Gastrocnemius medialis (tissue), 4 donors: ENCODE measurements around the gene TTC39B. TPM values are rescaled to one million over a fixed set of nuclear protein-coding genes. Genes with fewer than 3 reads are reported as not detected.

Experiments used
- ATAC-seq, 2 donors: fragments of 150-250 bp; one replicate each; pipeline ENCODE4 v1.9.1; 2016
- DNase-seq, 2 donors: peaks; one replicate each; pipeline ENCODE4 v3.0.0-alpha.2; 2019
- H3K27ac ChIP-seq, 4 donors: fragments of 200-600 bp; sonication (generic); 1 replicate in 1 of 4; 2 replicates in 3 of 4; pipeline ENCODE4 v1.5.1; 2016 to 2018; ENCODE audit warnings: mild to moderate bottlenecking in 2 of 4, moderate library complexity in 1 of 4
- H3K27me3 ChIP-seq, 3 donors: fragments of 200-600 bp; sonication (generic) in 2 of 3; 1 replicate in 1 of 3; 2 replicates in 2 of 3; pipeline versions ENCODE4 v1.5.1 to v1.6.0; 2016 to 2019; ENCODE audit warnings: mild to moderate bottlenecking in 1 of 3, moderate library complexity in 1 of 3
- H3K36me3 ChIP-seq, 2 donors: fragments of 200-600 bp; sonication (generic) in 1 of 2; one replicate each; pipeline ENCODE4 v1.5.1; 2017 to 2018
- H3K4me1 ChIP-seq, 2 donors: fragments of 200-600 bp; sonication (generic) in 1 of 2; one replicate each; pipeline ENCODE4 v1.5.1; 2016 to 2017; ENCODE audit warnings: mild to moderate bottlenecking in 2 of 2
- H3K4me3 ChIP-seq, 4 donors: fragments of 200-600 bp; sonication (generic) in 3 of 4; 1 replicate in 1 of 4; 2 replicates in 3 of 4; pipeline ENCODE4 v1.5.1; 2016 to 2019; ENCODE audit warnings: mild to moderate bottlenecking in 2 of 4
- H3K9me3 ChIP-seq, 3 donors: fragments of 200-600 bp; sonication (generic) in 2 of 3; 1 replicate in 1 of 3; 2 replicates in 2 of 3; pipeline ENCODE4 v1.5.1; 2016 to 2019
- POLR2A ChIP-seq, 2 donors: fragments of 450-650 bp; IDR thresholded peaks; one replicate each; pipeline ENCODE4 v1.6.1; 2017; ENCODE audit warnings: antibody characterized with exemption in 2 of 2, mild to moderate bottlenecking in 2 of 2, moderate library complexity in 2 of 2
- in situ Hi-C, 4 donors: fragments of 200-750 bp; cut with MboI; loops; one replicate each; pipeline versions ENCODE4 v1.15.0 to v1.8.0; 2017; ENCODE audit warnings: low sequenced_read_pairs in 4 of 4
- intact Hi-C: fragments of 100-400 bp; cut with DNase I; formaldehyde crosslinking; loops from one replicate; pipeline ENCODE4 v1.15.1; 2023; ENCODE audit warnings: low total_unique reads
- total RNA-seq, 4 donors: library from RNA; depleted of rRNA; stranded (reverse); fragments of >200 nt; gene quantifications; one replicate each; pipeline versions ENCODE4 v1.1.0 to v1.2.3, GENCODE V29; 2016
- TF ChIP-seq, protein P1 (sequence below), 5 experiments: fragments of 450-650 bp in 3 of 5; fragments of 200-600 bp in 2 of 5; sonication (generic) in 2 of 5; IDR thresholded peaks in 4 of 5; conservative IDR thresholded peaks in 1 of 5; 1 replicate in 4 of 5; 2 replicates in 1 of 5; pipeline ENCODE4 v1.5.1; 2016 to 2019; ENCODE audit warnings: antibody characterized with exemption in 5 of 5, mild to moderate bottlenecking in 3 of 5, moderate library complexity in 3 of 5

Gene TTC39B
- total RNA-seq: 1 to 10 TPM; 1.8 to 6.9 (median 3.8) TPM

DNA sequence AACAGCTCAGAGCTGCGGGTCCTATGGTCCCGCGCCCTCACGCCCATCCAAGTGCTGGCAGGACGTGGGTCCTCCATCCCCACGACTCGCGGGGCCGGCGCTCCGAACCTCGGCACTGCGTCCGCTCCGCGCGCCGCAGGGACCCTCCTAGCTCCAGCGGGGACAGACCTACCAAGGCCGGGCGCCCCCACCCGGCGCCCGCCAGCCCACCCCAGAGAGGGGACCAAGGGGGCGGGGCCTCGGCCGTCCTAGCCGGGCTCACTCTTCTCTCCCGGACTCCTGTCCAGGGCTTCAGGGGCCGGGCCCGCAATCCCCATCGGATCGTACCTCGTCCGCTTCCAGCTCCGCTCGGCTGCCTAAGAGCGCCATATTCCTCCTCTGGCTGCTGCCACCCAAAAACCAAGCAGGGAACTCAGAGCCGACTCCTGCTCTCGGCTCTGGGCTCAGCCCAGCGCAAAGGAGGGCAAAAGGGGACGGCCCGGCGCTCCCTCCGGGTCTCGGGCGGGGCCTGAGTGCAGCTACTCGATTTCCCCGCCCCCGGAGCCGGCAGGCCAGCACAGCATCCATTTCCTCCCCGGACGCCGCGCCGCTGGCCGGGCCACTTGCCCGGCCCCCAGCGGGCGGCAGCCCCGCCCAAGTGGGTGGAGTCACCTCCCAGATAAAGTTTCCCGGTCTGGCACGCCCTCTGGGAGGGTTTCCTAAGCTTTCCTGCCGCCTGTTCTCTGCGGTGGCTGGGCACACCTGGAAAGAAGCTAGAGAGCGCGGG is at the start of gene TTC39B:
Gene TTC39B (minus strand): TSS at position 460 of the 766 bp plus-strand sequence. CDS start 91 bp downstream, at position 369.
- intact Hi-C loops: loop anchor here (2.0 to 10.0 kb wide), 6 partner anchors 30 to 1828 kb away; partner anchors contain the start of genes CCDC171, CNTLN, PSIP1 and SNAPC3
- H3K27me3 ChIP-seq: no peaks in the 10 kb centered on the region
- peaks cover 11 to 13% of the 10 kb centered on the region in 2 donors for H3K4me1 ChIP-seq
- ATAC-seq (peak; percentile 82 to 84), DNase-seq (peak; percentile 82 to 86)
- TF ChIP-seq, protein P1, sequence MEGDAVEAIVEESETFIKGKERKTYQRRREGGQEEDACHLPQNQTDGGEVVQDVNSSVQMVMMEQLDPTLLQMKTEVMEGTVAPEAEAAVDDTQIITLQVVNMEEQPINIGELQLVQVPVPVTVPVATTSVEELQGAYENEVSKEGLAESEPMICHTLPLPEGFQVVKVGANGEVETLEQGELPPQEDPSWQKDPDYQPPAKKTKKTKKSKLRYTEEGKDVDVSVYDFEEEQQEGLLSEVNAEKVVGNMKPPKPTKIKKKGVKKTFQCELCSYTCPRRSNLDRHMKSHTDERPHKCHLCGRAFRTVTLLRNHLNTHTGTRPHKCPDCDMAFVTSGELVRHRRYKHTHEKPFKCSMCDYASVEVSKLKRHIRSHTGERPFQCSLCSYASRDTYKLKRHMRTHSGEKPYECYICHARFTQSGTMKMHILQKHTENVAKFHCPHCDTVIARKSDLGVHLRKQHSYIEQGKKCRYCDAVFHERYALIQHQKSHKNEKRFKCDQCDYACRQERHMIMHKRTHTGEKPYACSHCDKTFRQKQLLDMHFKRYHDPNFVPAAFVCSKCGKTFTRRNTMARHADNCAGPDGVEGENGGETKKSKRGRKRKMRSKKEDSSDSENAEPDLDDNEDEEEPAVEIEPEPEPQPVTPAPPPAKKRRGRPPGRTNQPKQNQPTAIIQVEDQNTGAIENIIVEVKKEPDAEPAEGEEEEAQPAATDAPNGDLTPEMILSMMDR (IDR thresholded peaks at IDR 0.05 in 4 of 5, conservative IDR thresholded peaks at IDR 0.05 in 1 of 5): peak in 1 of 5 experiments; percentile 14
- TF ChIP-seq POLR2A (IDR thresholded peaks at IDR 0.05): peak; percentile 56 to 77
- no peaks in the 10 kb centered on the region for H3K36me3 ChIP-seq
- no peaks in the 10 kb centered on the region for H3K9me3 ChIP-seq
- in situ Hi-C loops: loop anchor here in 1 of 4 donors (10.0 kb wide), 1 partner anchor 108 kb away; no protein-coding TSS in a partner anchor
- H3K27ac ChIP-seq: peak within 1 kb of the TSS; percentile 80 to 92 (median 89)
- peak within 1 kb of the TSS; percentile 83 to 97 (median 90) for H3K4me3 ChIP-seq

GRCh38 chr9:15355669-15356068 is 48.7 kb upstream of the TTC39B start:
- no peak for TF ChIP-seq POLR2A (IDR thresholded peaks at IDR 0.05)
- TF ChIP-seq, protein P1 (IDR thresholded peaks at IDR 0.05 in 4 of 5, conservative IDR thresholded peaks at IDR 0.05 in 1 of 5): no peak
- no peaks in the 10 kb centered on the region for H3K9me3 ChIP-seq
- in situ Hi-C loops: no loop called here
- H3K36me3 ChIP-seq: no peaks in the 10 kb centered on the region
- no peak overlapping the region for H3K27ac ChIP-seq
- no peak for DNase-seq
- no peaks in the 10 kb centered on the region for H3K27me3 ChIP-seq
- H3K4me1 ChIP-seq: no peaks in the 10 kb centered on the region
- intact Hi-C loops: no loop called here
- no peak overlapping the region for H3K4me3 ChIP-seq
- ATAC-seq: no peak

DNA sequence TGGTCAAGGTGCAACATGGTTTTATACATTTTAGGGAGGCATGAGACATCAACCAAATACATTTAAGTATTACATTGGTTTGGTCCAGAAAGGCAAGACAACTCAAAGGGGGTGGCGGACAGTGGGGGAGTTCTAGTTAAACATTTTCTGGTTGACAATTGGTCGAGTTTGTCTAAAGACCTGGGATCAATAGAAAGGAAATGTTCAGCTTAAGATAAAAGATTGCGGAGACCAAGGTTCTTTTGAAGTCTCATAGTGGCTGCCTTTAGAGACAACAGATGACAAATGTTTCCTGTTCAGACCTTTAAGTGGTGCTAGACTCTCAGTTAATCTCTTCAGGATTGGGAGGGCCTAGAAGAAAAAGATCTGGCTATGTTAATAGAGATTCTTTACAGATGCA is 47.7 kb upstream of the TTC39B start:
- H3K4me1 ChIP-seq: no peaks in the 10 kb centered on the region
- intact Hi-C loops (no loop called here), in situ Hi-C loops (no loop called here)
- no peaks in the 10 kb centered on the region for H3K36me3 ChIP-seq
- H3K9me3 ChIP-seq: no peaks in the 10 kb centered on the region
- H3K27ac ChIP-seq: no peak overlapping the region
- DNase-seq (no peak), ATAC-seq (no peak)
- TF ChIP-seq POLR2A (IDR thresholded peaks at IDR 0.05): no peak
- TF ChIP-seq, protein P1 (IDR thresholded peaks at IDR 0.05 in 4 of 5, conservative IDR thresholded peaks at IDR 0.05 in 1 of 5): no peak
- H3K4me3 ChIP-seq: no peak overlapping the region
- H3K27me3 ChIP-seq: no peaks in the 10 kb centered on the region

- H3K27ac ChIP-seq: no peak overlapping the region
Observed at GRCh38 chr9:15353892-15354291, 46.9 kb upstream of the TTC39B start.

More at GRCh38 chr9:15353892-15354291, 46.9 kb upstream of the TTC39B start:
- TF ChIP-seq, protein P1 (IDR thresholded peaks at IDR 0.05 in 4 of 5, conservative IDR thresholded peaks at IDR 0.05 in 1 of 5): no peak
- TF ChIP-seq POLR2A (IDR thresholded peaks at IDR 0.05): no peak
- ATAC-seq (no peak), DNase-seq (no peak)
- in situ Hi-C loops (no loop called here), intact Hi-C loops (no loop called here)
- no peaks in the 10 kb centered on the region for H3K27me3 ChIP-seq
- H3K36me3 ChIP-seq: no peaks in the 10 kb centered on the region
- H3K4me1 ChIP-seq: no peaks in the 10 kb centered on the region
- H3K9me3 ChIP-seq: no peaks in the 10 kb centered on the region
- H3K4me3 ChIP-seq: no peak overlapping the region
